ENCODE data around the gene PINK1. TPM values are rescaled to one million over a fixed set of nuclear protein-coding genes. Genes with fewer than 3 reads are reported as not detected.

Gene PINK1
- total RNA-seq, 1 donor from 2014 or later = 72.9 TPM

Other genes starting within 250 kb of the PINK1 start
- gene CAMK2N1, start 147.2 kb upstream of the PINK1 start, total RNA-seq = 140 TPM
- 36.6 TPM for gene MUL1, start 125.3 kb upstream of the PINK1 start, total RNA-seq
- 0.52 TPM for gene FAM43B, start 80.9 kb upstream of the PINK1 start, total RNA-seq
- 1.6 TPM for gene CDA, start 44.4 kb upstream of the PINK1 start, total RNA-seq
- 200 TPM for gene DDOST, start 27.9 kb downstream of the PINK1 start, total RNA-seq
- 4.7 TPM for gene KIF17, start 84.5 kb downstream of the PINK1 start, total RNA-seq
- 0.23 TPM for gene SH2D5, start 99.2 kb downstream of the PINK1 start, total RNA-seq
- 240 TPM for gene HP1BP3, start 153.8 kb downstream of the PINK1 start, total RNA-seq

Measured in mucosa of gallbladder (tissue), 1 donor.